ENCODE results near the gene HDC.

Gene HDC

GRCh38 chr15:50251638-50252182 lies 13.8 kb downstream of the HDC start:
- Histone ChIP-seq H3K27me3 (ENCODE audit: insufficient read depth, poor library complexity, severe bottlenecking) (no peaks in the 10 kb centered on the region), H3K9me3 (ENCODE audit: severe bottlenecking) (no peaks in the 10 kb centered on the region), H3K4me1 (ENCODE audit: insufficient read depth, poor library complexity, severe bottlenecking) (peaks cover 8% of the 10 kb centered on the region), H3K27ac (ENCODE audit: poor library complexity, severe bottlenecking) (no peak overlapping the region), H3K4me3 (ENCODE audit: severe bottlenecking) (no peak overlapping the region), H3K36me3 (ENCODE audit: low read depth) (no peaks in the 10 kb centered on the region)
- no peak for ATAC-seq (ENCODE audit: low read depth)
- no peak for TF ChIP-seq CTCF (IDR thresholded peaks at IDR 0.05; ENCODE audit: poor library complexity, severe bottlenecking)
- DNase-seq (ENCODE audit: low spot score) = no peak

DNA sequence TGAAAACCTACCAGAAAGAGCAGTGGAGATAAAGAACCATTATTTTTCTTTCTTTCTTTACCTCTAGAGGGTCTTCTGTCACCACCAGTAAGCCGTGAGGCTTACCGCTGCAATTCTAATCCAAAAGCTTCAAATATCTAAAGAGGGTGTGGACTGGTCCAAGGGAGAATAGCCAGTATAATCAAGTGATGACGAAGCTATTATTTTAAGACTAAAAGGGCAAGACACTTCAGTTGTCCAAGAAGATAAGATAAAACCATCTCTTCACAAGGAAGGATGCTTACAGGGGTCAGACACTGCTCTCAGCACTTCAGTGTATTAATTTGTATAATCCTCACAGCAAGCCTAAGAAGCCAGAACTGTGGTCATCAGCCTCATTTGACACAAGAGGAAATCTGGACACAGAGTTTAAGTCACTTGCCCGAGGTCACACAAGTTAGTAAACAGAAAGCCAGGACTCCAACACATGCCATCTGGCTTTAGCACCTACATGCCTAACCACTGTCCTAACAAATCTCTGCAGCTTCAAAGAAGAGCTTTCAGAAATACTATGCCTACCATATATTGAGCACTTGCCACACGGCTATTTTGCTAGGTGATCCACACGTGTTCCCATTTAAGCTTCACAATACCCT lies 14.6 kb downstream of the HDC start:
- no peaks in the 10 kb centered on the region for H3K9me3 ChIP-seq (ENCODE audit: severe bottlenecking)
- H3K36me3 ChIP-seq (ENCODE audit: low read depth) = no peaks in the 10 kb centered on the region
- DNase-seq (ENCODE audit: low spot score) (no peak), ATAC-seq (ENCODE audit: low read depth) (no peak)
- H3K27ac ChIP-seq (ENCODE audit: poor library complexity, severe bottlenecking) = no peak overlapping the region
- TF ChIP-seq CTCF (IDR thresholded peaks at IDR 0.05; ENCODE audit: poor library complexity, severe bottlenecking) = no peak
- no peaks in the 10 kb centered on the region for H3K27me3 ChIP-seq (ENCODE audit: insufficient read depth, poor library complexity, severe bottlenecking)
- H3K4me3 ChIP-seq (ENCODE audit: severe bottlenecking) = no peak overlapping the region
- H3K4me1 ChIP-seq (ENCODE audit: insufficient read depth, poor library complexity, severe bottlenecking) = no peaks in the 10 kb centered on the region

GRCh38 chr15:50249704-50250103 lies 15.8 kb downstream of the HDC start:
- no peak for TF ChIP-seq CTCF (IDR thresholded peaks at IDR 0.05; ENCODE audit: poor library complexity, severe bottlenecking)
- no peak overlapping the region for H3K4me3 ChIP-seq (ENCODE audit: severe bottlenecking)
- ATAC-seq (ENCODE audit: low read depth) (no peak), DNase-seq (ENCODE audit: low spot score) (no peak)
- H3K27ac ChIP-seq (ENCODE audit: poor library complexity, severe bottlenecking) = no peak overlapping the region
- no peaks in the 10 kb centered on the region for H3K9me3 ChIP-seq (ENCODE audit: severe bottlenecking)
- H3K4me1 ChIP-seq (ENCODE audit: insufficient read depth, poor library complexity, severe bottlenecking) = no peaks in the 10 kb centered on the region
- no peaks in the 10 kb centered on the region for H3K36me3 ChIP-seq (ENCODE audit: low read depth)
- no peaks in the 10 kb centered on the region for H3K27me3 ChIP-seq (ENCODE audit: insufficient read depth, poor library complexity, severe bottlenecking)

DNA sequence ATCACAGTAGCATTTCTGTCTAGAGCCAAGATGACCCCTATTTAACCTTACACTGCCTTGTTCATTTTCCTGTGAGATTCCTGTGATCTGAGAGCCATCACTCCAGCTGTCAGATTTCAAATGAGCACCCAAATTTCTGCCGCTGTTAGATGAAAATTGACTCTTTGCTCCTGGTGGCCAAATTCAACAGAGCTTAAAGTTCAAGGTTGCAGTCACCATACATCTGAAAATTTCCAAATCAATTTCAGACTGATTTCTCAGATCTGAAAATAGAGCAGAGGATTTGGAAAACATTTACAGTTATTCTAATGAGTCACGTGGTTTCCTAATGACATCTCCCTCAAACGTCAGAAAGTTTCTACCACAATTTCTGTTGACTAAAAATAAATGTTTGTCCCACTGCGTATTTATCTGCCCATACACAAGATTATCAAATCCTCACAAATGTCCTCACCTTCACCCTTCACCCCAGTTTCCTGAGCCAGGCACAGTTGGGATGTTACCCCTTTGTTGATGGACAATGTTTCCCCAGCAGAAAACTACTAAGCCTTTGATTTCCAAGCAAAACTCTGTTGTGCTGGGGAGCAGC lies 16.4 kb downstream of the HDC start:
- no peaks in the 10 kb centered on the region for H3K9me3 ChIP-seq (ENCODE audit: severe bottlenecking)
- TF ChIP-seq CTCF (IDR thresholded peaks at IDR 0.05; ENCODE audit: poor library complexity, severe bottlenecking) = no peak
- no peaks in the 10 kb centered on the region for H3K27me3 ChIP-seq (ENCODE audit: insufficient read depth, poor library complexity, severe bottlenecking)
- no peak overlapping the region for H3K27ac ChIP-seq (ENCODE audit: poor library complexity, severe bottlenecking)
- ATAC-seq (ENCODE audit: low read depth) = no peak
- H3K36me3 ChIP-seq (ENCODE audit: low read depth) = no peaks in the 10 kb centered on the region
- H3K4me1 ChIP-seq (ENCODE audit: insufficient read depth, poor library complexity, severe bottlenecking) = no peaks in the 10 kb centered on the region
- DNase-seq (ENCODE audit: low spot score) = no peak
- H3K4me3 ChIP-seq (ENCODE audit: severe bottlenecking) = no peak overlapping the region

Data from RWPE2 (cell line).